ENCODE data around the gene ALDH3A1. TPM values are rescaled to one million over a fixed set of nuclear protein-coding genes. Genes with fewer than 3 reads are reported as not detected.

Gene ALDH3A1
- total RNA-seq, 5 donors from 2014 or later (not counting 1 experiment from before 2014, with no cell fraction given), result not detected

DNA sequence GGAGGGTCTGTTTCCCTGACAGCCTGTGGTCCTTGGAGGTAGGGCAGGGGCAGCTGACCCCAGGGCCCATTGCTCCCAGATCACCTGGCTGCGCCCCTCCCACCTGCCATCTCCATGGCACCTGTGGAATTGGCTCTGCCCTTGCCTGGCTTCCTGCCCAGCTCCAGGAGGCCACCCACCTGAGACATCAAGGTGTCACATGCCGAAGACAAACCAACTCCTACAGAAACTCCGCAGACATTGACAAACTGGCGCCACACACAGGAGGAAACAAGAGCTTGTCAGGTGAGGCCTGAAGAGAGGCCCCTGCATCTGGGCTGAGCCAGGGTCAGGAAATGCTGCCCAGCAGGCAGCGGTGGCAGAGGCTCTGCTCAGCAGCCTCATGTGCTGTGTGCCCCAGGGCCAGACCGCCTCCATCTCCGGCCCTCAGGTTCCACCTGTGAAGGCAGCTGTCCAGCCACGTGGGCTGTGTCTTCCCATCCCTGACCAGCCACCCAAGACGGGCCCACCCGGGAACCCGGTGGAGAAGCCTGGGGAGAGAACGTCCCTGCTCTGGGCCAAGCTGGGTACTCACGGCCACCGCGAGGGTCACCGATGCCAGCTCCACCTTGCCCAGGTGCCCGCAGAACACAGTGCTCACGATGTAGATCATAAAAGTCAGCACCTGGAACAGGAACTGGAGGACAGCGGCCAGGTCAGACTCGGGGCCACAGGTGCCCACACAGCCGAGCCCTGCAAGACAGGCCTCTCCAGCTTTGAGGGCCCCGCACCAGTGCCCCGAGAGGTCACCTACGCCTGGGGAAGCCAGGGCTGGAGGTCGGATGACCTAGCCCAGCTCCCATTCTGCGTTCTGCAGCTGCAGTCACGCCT is 33.3 kb downstream of the ALDH3A1 start:
- Mint-ChIP-seq H3K36me3 (no peaks in the 10 kb centered on the region), H3K4me1 (no peaks in the 10 kb centered on the region), H3K27me3 (no peaks in the 10 kb centered on the region), H3K27ac (no peak overlapping the region), H3K9me3 (no peaks in the 10 kb centered on the region), H3K4me3 (no peak overlapping the region)
- no peak overlapping the region for H3K27ac ChIP-seq (ENCODE audit: low read length)
- WGBS (ENCODE audit: insufficient coverage), result 91% methylated on average over 25 of the region's 27 CpGs
- H3K27me3 ChIP-seq (replicated peaks in 1 of 2; ENCODE audit: control insufficient read depth in 2 of 2, extremely low read depth in 1 of 2, insufficient read depth in 2 of 2, low read length in 1 of 2), result peaks cover 0 to 8% of the 10 kb centered on the region in 2 experiments
- ATAC-seq (replicated peaks in 1 of 4) (no peak), DNase-seq (no peak)
- ChIA-PET POLR2A (no interaction called here), CTCF (no interaction called here)
- no peak overlapping the region for H3K4me3 ChIP-seq (ENCODE audit: control insufficient read depth in 1 of 2, extremely low read depth in 1 of 2, low read length in 1 of 2)
- no peaks in the 10 kb centered on the region for H3K36me3 ChIP-seq (ENCODE audit: control insufficient read depth in 2 of 2, extremely low read depth in 1 of 2, insufficient read depth in 1 of 2, low read length in 1 of 2)
- H3K4me1 ChIP-seq (ENCODE audit: control insufficient read depth in 1 of 2, extremely low read depth in 1 of 2, insufficient read depth in 2 of 2, low read length in 2 of 2), result no peaks in the 10 kb centered on the region
- no peaks in the 10 kb centered on the region for H3K9me3 ChIP-seq

DNA sequence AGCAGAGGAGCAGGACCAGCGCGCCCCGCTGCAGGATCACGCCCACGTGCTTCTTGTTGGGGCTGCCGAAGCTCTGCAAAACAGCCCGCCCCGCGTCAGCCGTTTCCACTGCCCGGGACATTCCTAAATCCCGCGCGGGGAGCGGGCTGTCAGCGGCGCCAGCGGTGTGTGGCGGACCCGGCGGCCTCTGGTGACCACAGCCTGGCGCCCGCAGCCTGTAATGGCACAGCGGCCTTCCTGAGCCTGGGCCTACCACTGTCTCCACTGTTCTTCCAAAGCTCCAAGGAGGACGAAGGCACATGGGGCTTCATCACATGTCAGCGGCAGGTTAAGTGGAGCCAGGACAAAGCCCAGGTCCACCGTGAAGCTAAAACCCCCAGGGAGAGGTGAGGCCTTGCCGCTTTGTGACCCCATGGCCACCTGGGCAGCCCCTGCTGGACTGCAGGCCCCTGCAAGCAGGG is 34.2 kb downstream of the ALDH3A1 start:
- Histone ChIP-seq H3K9me3 (no peaks in the 10 kb centered on the region), H3K27me3 (replicated peaks in 1 of 2; ENCODE audit: control insufficient read depth in 2 of 2, extremely low read depth in 1 of 2, insufficient read depth in 2 of 2, low read length in 1 of 2) (peaks cover 0 to 8% of the 10 kb centered on the region in 2 experiments), H3K36me3 (ENCODE audit: control insufficient read depth in 2 of 2, extremely low read depth in 1 of 2, insufficient read depth in 1 of 2, low read length in 1 of 2) (no peaks in the 10 kb centered on the region), H3K4me1 (ENCODE audit: control insufficient read depth in 1 of 2, extremely low read depth in 1 of 2, insufficient read depth in 2 of 2, low read length in 2 of 2) (no peaks in the 10 kb centered on the region), H3K4me3 (ENCODE audit: control insufficient read depth in 1 of 2, extremely low read depth in 1 of 2, low read length in 1 of 2) (no peak overlapping the region), H3K27ac (ENCODE audit: low read length) (no peak overlapping the region)
- H3K27me3 Mint-ChIP-seq, result no peaks in the 10 kb centered on the region
- ChIA-PET CTCF (no interaction called here), POLR2A (no interaction called here)
- H3K27ac Mint-ChIP-seq, result no peak overlapping the region
- 91% methylated on average over 28 of the region's 28 CpGs for WGBS (ENCODE audit: insufficient coverage)
- no peaks in the 10 kb centered on the region for H3K9me3 Mint-ChIP-seq
- ATAC-seq (replicated peaks in 1 of 4) (no peak), DNase-seq (no peak)
- no peaks in the 10 kb centered on the region for H3K4me1 Mint-ChIP-seq
- no peak overlapping the region for H3K4me3 Mint-ChIP-seq
- H3K36me3 Mint-ChIP-seq, result no peaks in the 10 kb centered on the region

DNA sequence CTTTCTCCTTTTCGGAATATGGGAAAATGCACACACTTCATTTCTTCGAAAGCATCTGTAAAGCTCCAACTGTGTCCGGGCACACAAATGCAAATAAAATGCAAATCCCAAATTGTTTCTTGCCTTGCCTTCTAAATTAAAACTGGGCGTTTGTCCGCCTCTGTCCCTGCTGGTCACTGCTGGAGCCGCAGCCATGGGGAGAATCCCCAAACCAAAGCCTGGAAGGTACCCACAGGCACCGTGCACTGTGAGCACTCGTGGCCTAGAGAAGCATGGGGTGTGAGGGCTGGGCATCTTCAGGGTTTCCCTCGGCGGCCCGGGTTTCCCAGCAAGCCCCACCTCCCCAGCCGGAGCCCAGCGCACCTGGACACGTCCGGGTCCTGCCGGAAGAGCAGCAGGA is 34.6 kb downstream of the ALDH3A1 start:
- no peak overlapping the region for H3K27ac ChIP-seq (ENCODE audit: low read length)
- Mint-ChIP-seq H3K4me1 (no peaks in the 10 kb centered on the region), H3K27ac (no peak overlapping the region)

DNA sequence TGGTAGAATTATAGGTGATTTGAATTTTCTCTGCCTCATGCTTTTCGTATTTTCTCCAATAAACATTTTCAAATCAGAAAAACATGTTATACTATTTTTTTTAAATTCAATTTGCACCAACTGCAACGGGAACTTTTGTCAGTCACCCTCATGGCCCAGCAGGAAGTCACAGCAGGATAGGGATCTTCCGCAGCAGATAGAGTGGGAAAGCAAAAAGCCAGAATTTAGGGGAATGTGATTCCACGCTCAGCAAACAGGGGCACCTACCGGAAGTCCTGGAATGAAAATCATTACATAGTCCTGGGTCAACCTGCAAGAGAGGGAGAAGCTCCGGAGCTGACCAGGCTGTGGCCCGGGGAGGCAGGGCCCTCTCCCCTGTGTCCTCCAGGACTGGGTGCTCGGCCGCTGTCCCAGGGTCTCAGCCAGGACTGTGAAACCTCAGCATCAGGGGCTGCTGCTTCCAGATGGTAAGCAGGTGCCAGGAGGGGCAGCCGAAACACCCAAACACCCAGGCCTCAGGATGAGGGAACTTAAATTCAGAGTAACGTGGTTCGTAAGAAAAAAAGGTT is 35.6 kb downstream of the ALDH3A1 start:
- WGBS (ENCODE audit: insufficient coverage), result 84% methylated on average over 7 of the region's 12 CpGs
- no peaks in the 10 kb centered on the region for H3K4me1 ChIP-seq (ENCODE audit: control insufficient read depth in 1 of 2, extremely low read depth in 1 of 2, insufficient read depth in 2 of 2, low read length in 2 of 2)
- H3K4me3 ChIP-seq (ENCODE audit: control insufficient read depth in 1 of 2, extremely low read depth in 1 of 2, low read length in 1 of 2), result no peak overlapping the region
- no peak overlapping the region for H3K4me3 Mint-ChIP-seq
- DNase-seq, result no peak
- ATAC-seq (replicated peaks in 1 of 4), result no peak
- CTCF ChIA-PET, result no interaction called here
- H3K36me3 ChIP-seq (ENCODE audit: control insufficient read depth in 2 of 2, extremely low read depth in 1 of 2, insufficient read depth in 1 of 2, low read length in 1 of 2), result no peaks in the 10 kb centered on the region
- H3K27me3 Mint-ChIP-seq, result no peaks in the 10 kb centered on the region
- peaks cover 0 to 8% of the 10 kb centered on the region in 2 experiments for H3K27me3 ChIP-seq (replicated peaks in 1 of 2; ENCODE audit: control insufficient read depth in 2 of 2, extremely low read depth in 1 of 2, insufficient read depth in 2 of 2, low read length in 1 of 2)
- POLR2A ChIA-PET, result no interaction called here
- no peak overlapping the region for H3K27ac Mint-ChIP-seq
- no peaks in the 10 kb centered on the region for H3K9me3 ChIP-seq
- H3K4me1 Mint-ChIP-seq, result no peaks in the 10 kb centered on the region
- H3K36me3 Mint-ChIP-seq, result no peaks in the 10 kb centered on the region
- no peak overlapping the region for H3K27ac ChIP-seq (ENCODE audit: low read length)
- H3K9me3 Mint-ChIP-seq, result no peaks in the 10 kb centered on the region

More for the DNA sequence above, 34.6 kb downstream of the ALDH3A1 start:
- ChIA-PET POLR2A (no interaction called here), CTCF (no interaction called here)
- 90% methylated on average over 7 of the region's 16 CpGs for WGBS (ENCODE audit: insufficient coverage)
- Histone ChIP-seq H3K4me1 (ENCODE audit: control insufficient read depth in 1 of 2, extremely low read depth in 1 of 2, insufficient read depth in 2 of 2, low read length in 2 of 2) (no peaks in the 10 kb centered on the region), H3K36me3 (ENCODE audit: control insufficient read depth in 2 of 2, extremely low read depth in 1 of 2, insufficient read depth in 1 of 2, low read length in 1 of 2) (no peaks in the 10 kb centered on the region), H3K4me3 (ENCODE audit: control insufficient read depth in 1 of 2, extremely low read depth in 1 of 2, low read length in 1 of 2) (no peak overlapping the region), H3K27me3 (replicated peaks in 1 of 2; ENCODE audit: control insufficient read depth in 2 of 2, extremely low read depth in 1 of 2, insufficient read depth in 2 of 2, low read length in 1 of 2) (peaks cover 0 to 8% of the 10 kb centered on the region in 2 experiments), H3K9me3 (no peaks in the 10 kb centered on the region)
- Mint-ChIP-seq H3K27me3 (no peaks in the 10 kb centered on the region), H3K36me3 (no peaks in the 10 kb centered on the region), H3K4me3 (no peak overlapping the region), H3K9me3 (no peaks in the 10 kb centered on the region)
- no peak for ATAC-seq (replicated peaks in 1 of 4)
- DNase-seq, result no peak

DNA sequence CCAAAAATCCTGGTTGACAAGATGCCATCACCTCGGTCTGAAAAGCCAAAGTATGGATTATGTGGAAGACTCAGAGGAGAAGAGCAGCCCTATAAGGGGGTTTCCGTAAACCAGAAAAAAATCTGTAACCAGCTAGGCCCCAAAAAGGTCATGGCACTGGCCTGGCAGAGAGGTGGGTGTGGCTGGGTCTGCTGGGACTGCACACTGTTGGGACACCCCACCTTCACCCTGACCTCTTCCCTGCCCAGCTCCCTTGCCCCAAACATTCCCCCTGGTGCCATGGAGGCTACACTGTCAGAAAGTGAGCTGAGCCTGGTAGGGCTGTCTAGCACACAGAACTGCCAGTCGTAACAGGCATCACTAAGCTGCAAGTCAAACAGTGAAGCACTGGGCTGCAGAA is 38.3 kb downstream of the ALDH3A1 start:
- Mint-ChIP-seq H3K36me3 (no peaks in the 10 kb centered on the region), H3K27me3 (no peaks in the 10 kb centered on the region), H3K27ac (no peak overlapping the region), H3K9me3 (no peaks in the 10 kb centered on the region), H3K4me3 (no peak overlapping the region), H3K4me1 (no peaks in the 10 kb centered on the region)
- ATAC-seq (replicated peaks in 1 of 4), result no peak
- Histone ChIP-seq H3K27me3 (replicated peaks in 1 of 2; ENCODE audit: control insufficient read depth in 2 of 2, extremely low read depth in 1 of 2, insufficient read depth in 2 of 2, low read length in 1 of 2) (no peaks in the 10 kb centered on the region), H3K4me1 (ENCODE audit: control insufficient read depth in 1 of 2, extremely low read depth in 1 of 2, insufficient read depth in 2 of 2, low read length in 2 of 2) (no peaks in the 10 kb centered on the region), H3K36me3 (ENCODE audit: control insufficient read depth in 2 of 2, extremely low read depth in 1 of 2, insufficient read depth in 1 of 2, low read length in 1 of 2) (no peaks in the 10 kb centered on the region), H3K4me3 (ENCODE audit: control insufficient read depth in 1 of 2, extremely low read depth in 1 of 2, low read length in 1 of 2) (no peak overlapping the region), H3K27ac (ENCODE audit: low read length) (no peak overlapping the region), H3K9me3 (no peaks in the 10 kb centered on the region)
- POLR2A ChIA-PET, result no interaction called here
- CTCF ChIA-PET, result no interaction called here
- 83% methylated on average over 1 of the region's 3 CpGs for WGBS (ENCODE audit: insufficient coverage)
- no peak for DNase-seq

DNA sequence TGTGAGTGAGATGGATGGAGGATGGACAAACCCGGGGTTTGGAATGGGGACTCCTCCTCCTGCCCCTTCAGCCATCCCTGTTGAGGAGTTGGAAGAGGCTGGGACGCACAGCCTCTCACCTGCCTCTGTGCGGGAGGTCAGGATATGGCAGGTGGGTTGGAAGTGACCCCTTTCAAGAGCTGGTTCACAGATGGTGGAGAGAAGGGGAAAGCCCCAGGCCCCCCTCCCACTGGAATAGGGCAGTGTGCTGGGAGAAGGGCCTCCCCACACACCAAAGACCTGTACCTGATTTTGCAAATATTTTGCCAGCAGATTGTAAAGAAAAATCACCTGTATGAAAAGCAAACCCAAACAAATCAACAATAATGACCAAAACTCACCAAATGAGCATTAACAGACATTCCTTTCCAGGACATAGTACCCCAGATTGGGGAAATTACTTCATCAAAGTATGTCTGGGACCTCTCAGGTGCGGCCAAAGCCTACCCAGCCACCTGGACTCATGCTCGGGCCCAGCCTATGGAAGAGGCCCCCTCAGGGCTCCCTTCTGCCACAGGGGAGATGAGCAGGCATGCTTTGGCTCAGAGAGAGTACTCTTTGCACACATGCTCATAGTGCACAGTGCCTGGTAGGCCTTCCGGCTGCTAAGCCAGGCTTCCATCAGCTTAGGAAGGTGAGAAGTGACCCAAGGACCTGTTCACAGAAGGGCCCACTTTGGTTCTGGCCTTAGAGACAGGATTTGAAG is 39.5 kb downstream of the ALDH3A1 start:
- H3K36me3 ChIP-seq (ENCODE audit: control insufficient read depth in 2 of 2, extremely low read depth in 1 of 2, insufficient read depth in 1 of 2, low read length in 1 of 2), result no peaks in the 10 kb centered on the region
- DNase-seq (no peak), ATAC-seq (replicated peaks in 1 of 4) (no peak)
- H3K4me3 ChIP-seq (ENCODE audit: control insufficient read depth in 1 of 2, extremely low read depth in 1 of 2, low read length in 1 of 2), result no peak overlapping the region
- no peaks in the 10 kb centered on the region for H3K9me3 Mint-ChIP-seq
- WGBS (ENCODE audit: insufficient coverage), result 77% methylated on average over 4 of the region's 6 CpGs
- H3K36me3 Mint-ChIP-seq, result no peaks in the 10 kb centered on the region
- H3K27me3 Mint-ChIP-seq, result no peaks in the 10 kb centered on the region
- no peak overlapping the region for H3K27ac Mint-ChIP-seq
- H3K27ac ChIP-seq (ENCODE audit: low read length), result no peak overlapping the region
- no peak overlapping the region for H3K4me3 Mint-ChIP-seq
- no peaks in the 10 kb centered on the region for H3K4me1 Mint-ChIP-seq
- no peaks in the 10 kb centered on the region for H3K4me1 ChIP-seq (ENCODE audit: control insufficient read depth in 1 of 2, extremely low read depth in 1 of 2, insufficient read depth in 2 of 2, low read length in 2 of 2)
- ChIA-PET CTCF (no interaction called here), POLR2A (no interaction called here)
- H3K27me3 ChIP-seq (replicated peaks in 1 of 2; ENCODE audit: control insufficient read depth in 2 of 2, extremely low read depth in 1 of 2, insufficient read depth in 2 of 2, low read length in 1 of 2), result no peaks in the 10 kb centered on the region
- no peaks in the 10 kb centered on the region for H3K9me3 ChIP-seq
